Activated CD8-positive, alpha-beta memory T cell treated with anti-CD3 and anti-CD28 coated beads for 48 hours (primary cell): ENCODE results near the gene CLEC11A.

Experiments
- DNase-seq, 3 experiments: peaks; one replicate each; pipeline ENCODE4 v3.0.0-alpha.2; 2020; ENCODE audit warnings: low read depth in 2 of 3, low spot score in 2 of 3

The CLEC11A gene

DNA sequence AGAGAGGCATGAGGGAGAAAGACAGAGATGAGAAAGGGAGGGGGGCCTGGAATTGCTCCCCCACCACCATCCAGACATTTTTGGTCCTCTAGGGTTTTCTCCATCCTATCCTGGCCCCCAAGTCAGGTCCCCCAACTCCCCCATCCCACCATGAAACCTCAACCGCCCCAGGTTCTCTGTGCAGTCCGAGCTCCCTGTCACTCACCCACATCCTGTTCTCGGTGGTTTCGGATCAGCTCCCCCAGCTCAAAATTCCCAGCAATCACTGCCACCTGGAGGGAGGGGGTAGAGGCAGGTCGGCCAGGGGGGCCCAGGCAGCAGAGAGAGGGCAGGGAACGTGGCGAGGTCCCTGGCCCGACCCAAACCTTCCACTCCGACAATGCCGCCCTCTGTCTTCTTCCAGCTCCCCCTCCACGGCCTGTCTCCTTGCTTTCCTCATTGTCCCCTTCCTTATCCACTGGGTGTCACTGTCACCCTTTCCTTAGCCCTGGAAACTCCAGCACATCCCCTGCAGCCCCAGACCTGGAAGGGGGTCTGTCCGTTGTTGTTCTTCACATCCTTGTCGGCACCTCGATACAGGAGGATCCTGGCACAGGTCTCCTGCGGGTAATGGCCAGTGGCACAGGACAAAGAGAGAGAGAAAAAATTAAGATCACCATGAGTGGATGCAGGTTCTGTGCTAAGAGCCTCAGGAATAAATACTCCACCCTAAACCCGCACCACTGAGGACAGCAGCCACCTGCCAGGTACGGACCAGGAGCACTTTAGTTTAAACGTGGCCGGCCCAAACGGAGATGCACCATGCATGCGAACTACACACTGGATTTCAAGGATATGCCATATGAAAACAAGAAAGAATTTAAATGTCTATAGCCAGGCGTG, 19.0 kb upstream of the CLEC11A start:
- DNase-seq, result no peak

DNA sequence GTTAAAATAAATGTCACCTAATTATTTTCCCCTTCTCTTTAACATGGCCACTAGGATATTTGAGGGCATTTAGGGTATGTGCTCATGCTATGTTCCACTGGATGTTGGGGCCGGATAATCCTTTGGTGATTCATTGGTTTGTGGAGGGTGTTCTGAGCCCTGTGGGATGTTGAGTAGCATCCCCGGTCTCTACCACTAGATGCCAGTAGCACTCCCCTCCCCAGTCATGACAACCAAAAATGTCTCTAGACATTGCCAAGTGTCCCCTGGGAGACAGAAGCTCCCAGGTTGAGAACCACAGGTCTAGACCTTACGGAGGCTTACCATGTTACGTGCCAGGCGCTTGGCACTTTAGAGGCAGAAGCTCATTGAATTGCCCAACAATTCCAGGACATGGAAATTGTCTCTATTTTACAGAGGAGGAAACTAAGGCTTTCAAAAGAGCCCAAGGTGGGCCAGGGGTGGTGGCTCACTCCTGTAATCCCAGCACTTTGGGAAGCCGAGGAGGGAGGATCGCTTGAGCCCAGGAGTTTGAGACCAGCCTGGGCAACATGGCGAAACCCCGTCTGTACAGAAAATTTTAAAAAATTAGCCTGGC, 17.6 kb upstream of the CLEC11A start:
- DNase-seq, result no peak

GRCh38 chr19:50706387-50706786, 16.8 kb upstream of the CLEC11A start:
- no peak for DNase-seq

DNA sequence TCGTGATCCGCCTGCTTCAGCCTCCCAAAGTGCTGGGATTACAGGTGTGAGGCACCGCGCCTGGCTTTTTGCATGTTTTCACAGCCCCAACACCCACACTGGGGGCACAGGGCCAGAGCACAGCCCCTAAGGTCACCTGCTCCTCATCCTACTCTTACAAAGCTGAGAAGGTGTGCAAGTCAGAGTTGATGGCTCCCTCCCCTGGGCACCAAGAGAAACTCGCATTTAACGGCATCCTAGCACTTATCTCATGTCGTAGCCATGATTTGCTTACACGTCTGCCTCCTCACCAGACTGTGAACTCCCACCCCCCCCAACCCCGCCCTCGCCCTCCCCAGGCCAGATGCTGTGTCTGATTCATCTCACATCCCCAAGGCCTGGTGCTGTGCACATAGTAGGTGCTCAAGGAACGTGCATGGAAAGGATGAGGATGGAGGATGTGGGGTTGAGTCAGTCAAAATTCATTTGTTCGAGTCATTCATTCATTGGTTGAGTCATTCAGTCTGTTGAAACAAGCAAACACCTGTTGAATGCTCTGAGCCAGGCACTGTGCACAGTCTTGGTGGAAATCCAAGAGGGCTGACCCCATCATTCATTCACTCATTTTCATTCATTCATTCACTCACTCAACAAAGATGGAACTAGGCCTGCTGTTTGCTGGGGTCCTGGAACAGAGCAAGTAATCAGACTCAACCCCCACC, 14.8 kb upstream of the CLEC11A start:
- DNase-seq, result no peak

DNA sequence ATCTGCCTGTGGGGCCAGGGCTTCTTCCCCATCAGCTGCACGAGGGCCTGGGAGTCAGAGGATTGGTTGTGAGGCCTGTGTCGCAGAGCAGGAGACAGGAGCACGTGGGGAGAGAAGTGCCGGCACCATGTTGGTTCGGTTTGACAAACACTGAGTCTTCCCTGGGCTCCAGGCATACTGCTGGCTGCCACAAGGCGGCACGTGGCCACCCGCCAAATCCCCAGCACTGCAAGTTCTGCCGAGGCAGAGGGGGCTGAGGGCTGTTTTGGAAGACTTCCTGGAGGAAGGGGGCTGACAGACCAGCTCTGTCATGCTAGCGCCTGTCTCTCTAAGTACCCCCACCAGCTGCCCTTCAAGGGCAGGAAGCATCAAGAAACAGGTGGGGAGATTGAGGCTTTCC, 13.1 kb upstream of the CLEC11A start:
- DNase-seq, result no peak

DNA sequence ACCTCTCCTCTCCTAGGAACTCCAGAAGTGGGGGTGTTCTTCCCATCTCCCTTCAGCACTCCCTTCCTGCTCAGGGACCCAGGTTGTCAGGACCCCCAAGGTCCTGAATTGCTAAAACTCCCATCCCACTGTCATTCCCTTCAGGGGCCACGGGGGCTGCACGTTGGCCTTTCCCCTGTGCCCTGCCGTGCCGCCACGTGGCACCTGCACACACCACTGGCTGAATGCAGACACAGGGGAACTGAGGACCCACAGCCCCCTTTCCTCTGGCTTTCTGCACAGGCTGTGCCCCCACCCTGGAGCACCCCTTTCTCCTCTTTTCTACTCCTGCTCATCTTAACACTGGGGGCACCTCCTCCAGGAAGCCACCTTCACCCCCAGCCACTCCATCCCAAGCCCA, 12.6 kb upstream of the CLEC11A start:
- no peak for DNase-seq

- DNase-seq, result no peak
These were observed 12.0 kb upstream of the CLEC11A start for GRCh38 chr19:50711196-50711595.

GRCh38 chr19:50711805-50712204, 11.4 kb upstream of the CLEC11A start:
- DNase-seq, result no peak

DNA sequence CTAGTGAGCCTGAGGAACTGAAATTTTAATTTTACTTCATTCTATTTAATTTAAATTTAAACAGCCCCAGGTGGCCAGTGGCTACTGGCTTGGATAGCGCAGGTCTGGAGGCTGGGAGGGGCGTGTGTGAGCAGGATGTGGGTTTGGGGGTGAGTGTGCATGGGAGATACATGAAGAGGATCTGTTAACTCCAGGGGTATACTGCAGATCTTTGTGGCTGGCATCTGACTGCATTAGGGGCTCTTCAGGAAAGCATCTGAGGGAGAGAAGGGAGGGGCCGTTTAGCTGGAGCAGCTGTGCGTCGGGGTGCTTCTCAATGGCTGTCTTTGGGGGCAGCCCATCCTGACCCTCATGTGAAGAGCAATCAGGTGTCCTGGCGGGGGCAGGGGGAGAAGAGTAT, 10.3 kb upstream of the CLEC11A start:
- no peak for DNase-seq

DNA sequence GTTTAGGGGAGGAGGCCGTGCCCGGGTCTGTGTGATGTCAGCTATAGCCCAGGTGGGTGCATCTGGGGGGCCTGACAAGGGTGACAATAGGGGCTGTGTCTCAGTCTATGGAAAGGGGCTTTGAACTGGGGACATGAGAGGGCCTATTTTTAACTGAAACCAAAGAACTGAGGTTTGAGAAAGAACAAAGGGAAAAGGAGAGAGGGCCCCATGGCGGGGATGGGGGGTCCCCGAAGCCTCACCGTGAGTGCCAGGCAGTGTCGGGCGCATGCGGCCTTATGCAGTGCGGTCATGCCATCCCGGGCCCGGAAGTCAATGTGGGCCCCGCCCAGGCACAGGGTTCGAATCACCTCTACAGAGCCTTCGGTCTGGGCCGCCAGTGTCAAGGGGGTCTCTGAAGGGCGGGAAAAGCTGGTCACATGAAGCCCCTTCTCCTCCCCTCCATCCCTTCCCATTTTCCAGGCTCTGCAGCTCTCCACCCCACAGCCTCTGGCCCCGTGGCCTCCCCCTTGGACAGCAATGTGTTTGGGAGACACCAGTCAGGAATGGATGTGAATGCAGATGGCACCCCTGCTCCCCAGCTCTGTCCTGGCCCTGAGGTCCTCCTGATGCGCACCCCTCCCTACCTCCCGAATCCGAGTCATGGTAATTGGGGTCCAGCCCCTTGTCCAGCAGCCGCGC, 9.5 kb upstream of the CLEC11A start:
- no peak for DNase-seq

- DNase-seq, result no peak
These were observed 6.8 kb upstream of the CLEC11A start for GRCh38 chr19:50716178-50717025.

GRCh38 chr19:50717026-50717723, 6.0 kb upstream of the CLEC11A start:
- no peak for DNase-seq

GRCh38 chr19:50717891-50718254, 5.3 kb upstream of the CLEC11A start:
- DNase-seq, result no peak

DNA sequence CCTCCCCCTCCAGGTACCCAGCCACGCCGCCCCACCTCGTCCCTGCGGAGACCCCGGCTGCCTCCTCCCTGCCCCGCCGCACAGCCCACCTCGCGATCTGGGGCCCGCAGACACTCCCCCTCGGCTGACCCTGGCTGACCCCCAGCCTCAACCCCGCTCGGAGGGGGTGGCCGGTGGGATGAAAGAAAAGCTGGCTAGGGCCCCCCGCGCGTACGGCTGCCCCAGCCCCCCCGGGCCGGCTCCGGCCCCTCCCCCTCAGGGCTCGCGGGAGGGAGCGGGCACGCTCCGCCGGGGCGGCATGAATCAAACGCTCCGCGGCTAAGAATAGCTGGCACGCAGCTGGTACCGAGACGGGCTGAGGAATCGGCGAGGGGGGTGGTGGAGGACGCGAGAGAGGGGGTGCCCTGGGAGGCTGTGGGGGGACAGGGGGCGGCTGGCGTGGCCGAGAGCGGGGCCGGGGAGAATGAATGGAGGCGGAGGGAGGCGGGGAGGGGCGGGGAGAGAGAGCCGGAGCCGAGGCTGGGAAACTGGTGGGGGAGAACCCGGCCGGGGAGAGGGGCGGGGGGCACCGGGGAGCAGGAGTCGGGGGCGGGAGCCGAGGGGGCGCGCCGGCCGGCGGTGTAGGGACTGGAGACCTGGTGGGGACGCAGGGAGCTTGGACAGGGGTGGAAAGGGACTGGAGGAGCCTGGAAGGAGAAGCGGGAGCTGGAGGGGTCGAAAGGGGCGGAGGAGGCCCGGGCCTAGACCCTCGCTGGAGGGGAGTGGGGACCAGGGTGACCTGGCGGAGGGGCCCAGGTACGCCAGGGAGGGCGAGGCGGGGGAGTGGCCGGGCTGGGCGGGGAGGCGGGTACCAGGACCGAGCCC, 4.7 kb upstream of the CLEC11A start:
- DNase-seq, result no peak

- no peak for DNase-seq
These were observed 4.1 kb upstream of the CLEC11A start for GRCh38 chr19:50719119-50719435.

DNA sequence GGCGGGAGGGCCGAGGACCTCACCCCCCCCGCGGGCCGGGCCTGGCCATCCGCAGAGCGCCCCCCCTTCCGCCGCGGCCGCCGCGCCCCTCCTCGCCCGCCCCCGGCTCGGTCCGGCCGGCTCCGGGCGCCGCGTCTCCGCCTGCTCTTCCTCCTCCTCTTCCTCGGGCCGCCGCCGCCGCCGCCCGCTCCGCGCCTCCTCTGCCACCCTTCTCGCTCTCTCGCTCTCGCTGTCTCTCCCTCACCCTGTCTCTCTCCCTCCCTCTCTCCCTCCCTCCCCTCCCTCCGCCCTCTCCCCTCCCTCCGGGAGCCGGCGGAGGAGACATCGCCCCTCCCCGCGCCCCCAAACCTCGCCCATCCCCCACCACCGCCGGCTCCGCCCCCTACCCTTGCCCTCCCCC, 3.6 kb upstream of the CLEC11A start, which contains the start of gene SHANK1:
SHANK1 (minus strand) TSS at position 237 of the 400 bp plus-strand sequence. CDS start 2,883 bp downstream, outside the sequence.
- DNase-seq, result no peak

DNA sequence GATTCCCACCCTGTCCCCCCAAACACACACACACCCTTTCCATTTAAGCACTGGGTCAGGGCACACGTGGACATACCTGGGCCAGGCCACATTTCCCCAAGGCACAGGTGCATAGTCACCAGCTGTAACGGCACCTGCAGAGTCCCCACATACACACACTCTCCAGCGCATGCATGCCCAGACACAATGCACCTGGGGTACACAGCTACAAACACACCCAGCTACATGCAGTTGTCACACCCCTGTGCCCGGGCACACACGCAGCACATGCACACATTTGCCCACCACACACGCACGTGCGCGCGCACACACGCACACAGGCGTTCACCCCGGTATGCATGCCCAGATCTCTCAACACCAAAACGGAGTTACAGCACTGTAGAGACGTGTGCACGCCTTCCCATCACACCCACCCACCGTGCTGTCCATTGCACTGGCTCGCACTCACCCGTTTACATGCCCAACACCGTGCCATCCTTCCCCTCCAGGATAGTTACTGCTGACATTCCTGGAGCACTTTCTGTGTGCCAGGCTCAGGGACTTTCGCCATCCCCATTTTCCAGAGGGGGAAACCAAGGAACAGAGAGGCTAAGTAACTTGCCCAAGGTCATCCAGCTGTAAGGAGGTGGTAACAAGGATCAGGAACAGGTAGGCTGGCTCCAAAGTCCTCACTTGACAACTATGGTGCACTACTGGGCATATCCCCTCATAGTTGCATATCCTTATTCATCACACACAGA, 2.8 kb upstream of the CLEC11A start:
- DNase-seq, result no peak

- no peak for DNase-seq
These were observed 2.2 kb upstream of the CLEC11A start for GRCh38 chr19:50720921-50721381.
